Upper lobe of right lung (tissue), 1 donor: Measurements from ENCODE around the gene GLT1D1. TPM values are rescaled to one million over a fixed set of nuclear protein-coding genes. Genes with fewer than 3 reads are reported as not detected.

Experiments
- ATAC-seq: fragments of 200-7000 bp; cut with Tn5 transposase; one replicate; pipeline ENCODE4 v1.9.1; 2020; ENCODE audit warnings: mild to moderate bottlenecking, moderate library complexity
- DNase-seq: peaks from one replicate; pipeline ENCODE4 v3.0.0-alpha.2; 2020
- H3K27ac ChIP-seq: fragments of 200-600 bp; one replicate; pipeline ENCODE4 v1.8.0; 2022
- H3K27me3 ChIP-seq: fragments of 200-600 bp; one replicate; pipeline ENCODE4 v1.8.0; 2022; ENCODE audit warnings: mild to moderate bottlenecking
- H3K36me3 ChIP-seq: fragments of 200-600 bp; one replicate; pipeline ENCODE4 v1.8.0; 2022
- H3K4me1 ChIP-seq: fragments of 200-600 bp; one replicate; pipeline ENCODE4 v1.8.0; 2022
- H3K4me3 ChIP-seq: fragments of 200-600 bp; one replicate; pipeline ENCODE4 v1.8.0; 2022; ENCODE audit warnings: mild to moderate bottlenecking
- H3K9me3 ChIP-seq: fragments of 200-600 bp; one replicate; pipeline ENCODE4 v1.8.0; 2022
- intact Hi-C: fragments of 100-400 bp; cut with DNase I; formaldehyde crosslinking; loops from one replicate; pipeline ENCODE4 v1.11.0; 2022
- total RNA-seq: library from RNA; stranded (reverse); fragmentation: NEBNext Ultra II Directional; extraction: Animal tissue kit (Norgen Biotek cat#: 25700); gene quantifications from one replicate; pipeline ENCODE4 v1.2.1, GENCODE V29; 2021
- TF ChIP-seq, protein P1 (sequence below): fragments of 200-600 bp; IDR thresholded peaks from one replicate; pipeline ENCODE4 v1.8.0; 2022; ENCODE audit warnings: antibody characterized with exemption
- donor health status: DM: no; HTN: yes; CAD: no; lungs with severe emphysema.

The GLT1D1 gene
- total RNA-seq, 1 donor from 2014 or later: 3.5 TPM

DNA sequence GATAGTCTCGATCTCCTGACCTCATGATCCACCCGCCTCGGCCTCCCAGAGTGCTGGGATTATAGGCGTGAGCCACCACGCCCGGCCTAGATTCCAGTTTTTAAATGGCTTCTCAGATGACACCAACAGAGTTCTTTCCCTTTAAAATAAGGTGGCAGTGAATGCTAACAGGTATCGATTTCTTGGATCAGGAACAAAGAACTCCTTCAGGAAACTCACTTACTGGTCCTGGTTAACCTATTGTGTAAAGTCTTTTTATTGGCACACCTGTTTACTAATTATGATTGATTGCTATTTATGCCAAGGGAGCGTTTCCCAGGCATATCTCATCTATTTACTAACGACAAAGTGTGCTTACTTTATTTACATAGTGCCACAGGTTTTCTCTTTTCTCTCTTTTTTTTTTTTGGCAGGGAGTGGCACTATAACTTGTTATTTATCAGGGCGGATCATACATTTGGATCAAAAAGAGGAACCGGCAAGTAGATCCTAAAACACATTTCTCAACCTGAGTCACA is 89.7 kb downstream of the GLT1D1 start:
- Histone ChIP-seq H3K9me3 (no peaks in the 10 kb centered on the region), H3K27me3 (no peaks in the 10 kb centered on the region), H3K36me3 (no peaks in the 10 kb centered on the region), H3K4me1 (no peaks in the 10 kb centered on the region), H3K27ac (no peak overlapping the region), H3K4me3 (no peak overlapping the region)
- ATAC-seq (no peak), DNase-seq (no peak)
- intact Hi-C loops: no loop called here
- TF ChIP-seq, protein P1, sequence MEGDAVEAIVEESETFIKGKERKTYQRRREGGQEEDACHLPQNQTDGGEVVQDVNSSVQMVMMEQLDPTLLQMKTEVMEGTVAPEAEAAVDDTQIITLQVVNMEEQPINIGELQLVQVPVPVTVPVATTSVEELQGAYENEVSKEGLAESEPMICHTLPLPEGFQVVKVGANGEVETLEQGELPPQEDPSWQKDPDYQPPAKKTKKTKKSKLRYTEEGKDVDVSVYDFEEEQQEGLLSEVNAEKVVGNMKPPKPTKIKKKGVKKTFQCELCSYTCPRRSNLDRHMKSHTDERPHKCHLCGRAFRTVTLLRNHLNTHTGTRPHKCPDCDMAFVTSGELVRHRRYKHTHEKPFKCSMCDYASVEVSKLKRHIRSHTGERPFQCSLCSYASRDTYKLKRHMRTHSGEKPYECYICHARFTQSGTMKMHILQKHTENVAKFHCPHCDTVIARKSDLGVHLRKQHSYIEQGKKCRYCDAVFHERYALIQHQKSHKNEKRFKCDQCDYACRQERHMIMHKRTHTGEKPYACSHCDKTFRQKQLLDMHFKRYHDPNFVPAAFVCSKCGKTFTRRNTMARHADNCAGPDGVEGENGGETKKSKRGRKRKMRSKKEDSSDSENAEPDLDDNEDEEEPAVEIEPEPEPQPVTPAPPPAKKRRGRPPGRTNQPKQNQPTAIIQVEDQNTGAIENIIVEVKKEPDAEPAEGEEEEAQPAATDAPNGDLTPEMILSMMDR: no peak

DNA sequence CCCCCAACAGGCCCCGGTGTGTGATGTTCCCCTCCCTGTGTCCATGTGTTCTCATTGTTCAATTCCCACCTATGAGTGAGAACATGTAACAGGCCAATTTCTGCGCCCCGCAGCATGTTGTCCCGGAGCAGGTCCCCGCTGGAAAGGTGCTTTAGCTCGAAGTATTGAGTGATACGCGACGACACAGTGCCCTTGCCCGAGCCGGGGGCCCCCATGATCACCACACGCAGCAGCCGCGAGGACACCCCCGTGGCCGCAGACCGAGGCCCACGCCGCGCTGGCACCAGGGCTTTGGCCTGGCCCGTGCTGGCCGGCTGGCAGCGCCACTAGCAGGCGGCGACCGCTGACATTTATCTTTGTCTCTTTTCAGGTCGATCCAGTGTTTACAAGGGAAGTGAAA is 91.7 kb downstream of the GLT1D1 start:
- Histone ChIP-seq H3K27me3 (no peaks in the 10 kb centered on the region), H3K4me1 (no peaks in the 10 kb centered on the region), H3K4me3 (no peak overlapping the region), H3K36me3 (no peaks in the 10 kb centered on the region), H3K9me3 (no peaks in the 10 kb centered on the region), H3K27ac (no peak overlapping the region)
- DNase-seq: no peak
- TF ChIP-seq, protein P1: no peak
- intact Hi-C loops: no loop called here
- no peak for ATAC-seq

DNA sequence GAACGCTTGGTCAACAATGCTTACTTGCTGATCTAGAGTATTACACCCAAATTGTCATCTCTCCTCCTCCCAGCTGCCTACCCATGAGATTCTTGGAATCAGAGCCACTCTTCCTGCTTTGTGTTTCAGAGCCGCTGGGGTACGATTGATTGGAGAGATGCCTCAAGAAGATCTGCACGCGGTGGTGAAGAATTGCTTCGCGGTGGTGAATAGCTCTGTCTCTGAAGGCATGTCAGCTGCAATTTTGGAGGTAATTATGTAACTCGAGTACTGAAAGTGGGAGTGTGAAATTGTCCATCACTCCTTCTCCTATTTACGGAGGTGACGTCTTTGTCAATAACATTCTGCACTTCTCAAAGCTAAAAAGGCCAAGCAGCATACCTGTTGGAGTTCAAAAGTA is 93.9 kb downstream of the GLT1D1 start:
- no peak overlapping the region for H3K4me3 ChIP-seq
- H3K4me1 ChIP-seq: no peaks in the 10 kb centered on the region
- H3K9me3 ChIP-seq: no peaks in the 10 kb centered on the region
- no peaks in the 10 kb centered on the region for H3K27me3 ChIP-seq
- intact Hi-C loops: no loop called here
- H3K27ac ChIP-seq: no peak overlapping the region
- no peak for DNase-seq
- no peak for ATAC-seq
- TF ChIP-seq, protein P1: no peak
- H3K36me3 ChIP-seq: no peaks in the 10 kb centered on the region

DNA sequence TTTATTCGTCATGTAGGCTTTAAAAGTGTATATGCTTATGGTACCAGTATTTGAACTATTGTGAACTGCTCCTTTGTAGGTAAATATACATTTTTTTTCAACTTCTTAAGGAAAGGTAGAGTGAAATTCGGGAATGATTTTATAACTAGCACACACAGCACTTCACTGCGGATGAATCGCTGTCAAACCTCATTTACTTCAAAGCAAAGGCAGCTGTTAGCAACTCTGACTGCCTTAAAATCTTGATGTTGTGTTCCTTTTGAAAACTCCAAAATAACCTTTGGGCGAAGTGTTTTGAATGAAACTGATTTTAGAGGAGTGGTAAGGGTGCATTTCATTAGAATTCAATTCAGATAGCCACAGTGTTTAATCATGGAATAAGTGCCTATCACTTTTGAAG is 95.8 kb downstream of the GLT1D1 start:
- Histone ChIP-seq H3K4me1 (no peaks in the 10 kb centered on the region), H3K4me3 (no peak overlapping the region), H3K27me3 (no peaks in the 10 kb centered on the region), H3K36me3 (no peaks in the 10 kb centered on the region), H3K9me3 (no peaks in the 10 kb centered on the region), H3K27ac (no peak overlapping the region)
- TF ChIP-seq, protein P1: no peak
- no peak for ATAC-seq
- no peak for DNase-seq
- intact Hi-C loops: no loop called here

DNA sequence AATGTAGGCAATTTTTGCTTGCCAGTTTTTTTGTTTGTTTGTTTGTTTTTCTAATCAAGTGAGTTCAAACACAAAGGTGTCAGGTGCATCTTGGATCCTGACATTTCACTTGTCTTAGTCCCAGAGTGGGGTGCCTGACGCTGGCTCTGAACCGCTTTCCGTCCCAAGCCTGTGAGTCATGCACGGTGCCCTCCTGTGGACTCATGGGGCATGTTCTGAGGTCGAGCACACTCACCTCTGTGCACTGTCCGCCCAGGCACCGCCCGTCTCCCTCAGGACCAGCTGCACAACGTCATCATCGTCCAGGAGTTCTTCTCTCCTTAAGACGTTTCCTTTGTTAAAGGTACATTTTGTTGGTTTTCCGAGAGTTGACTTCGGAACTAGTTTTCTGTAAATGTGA is 98.2 kb downstream of the GLT1D1 start:
- intact Hi-C loops: no loop called here
- DNase-seq: no peak
- TF ChIP-seq, protein P1: no peak

DNA sequence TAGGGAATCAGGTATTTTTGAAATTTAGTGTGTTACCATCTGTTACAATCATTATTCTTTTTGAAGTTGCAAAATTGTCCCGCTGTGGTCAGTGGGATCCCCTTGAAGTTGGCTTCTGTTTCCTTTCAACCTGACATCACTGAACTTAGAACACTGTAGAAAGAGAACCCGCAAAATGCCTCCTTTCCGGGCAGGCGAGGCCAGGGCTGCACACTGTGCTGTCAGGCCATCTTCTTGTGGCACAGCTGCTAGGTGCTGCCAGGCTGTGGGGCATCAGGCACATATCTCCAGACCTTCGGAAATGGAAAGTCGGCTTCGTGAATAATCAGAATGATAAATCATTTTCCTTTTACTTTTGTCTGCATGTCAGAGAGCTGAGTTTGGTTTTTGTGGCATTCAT is 103.5 kb downstream of the GLT1D1 start:
- Histone ChIP-seq H3K27ac (no peak overlapping the region), H3K4me3 (no peak overlapping the region), H3K4me1 (no peaks in the 10 kb centered on the region), H3K27me3 (peaks cover 18% of the 10 kb centered on the region), H3K36me3 (no peaks in the 10 kb centered on the region), H3K9me3 (no peaks in the 10 kb centered on the region)
- no peak for ATAC-seq
- DNase-seq: no peak
- TF ChIP-seq, protein P1: no peak
- intact Hi-C loops: no loop called here

More for the DNA sequence above, 98.2 kb downstream of the GLT1D1 start:
- Histone ChIP-seq H3K4me3 (no peak overlapping the region), H3K4me1 (no peaks in the 10 kb centered on the region), H3K27me3 (no peaks in the 10 kb centered on the region), H3K36me3 (no peaks in the 10 kb centered on the region), H3K27ac (no peak overlapping the region), H3K9me3 (no peaks in the 10 kb centered on the region)
- ATAC-seq: no peak
